BJ (cell line): ENCODE results near the gene WDR35. TPM values are rescaled to one million over a fixed set of nuclear protein-coding genes. Genes with fewer than 3 reads are reported as not detected.

ENCODE experiments used
- CTCF ChIA-PET: fragments of 350-600 bp; formaldehyde crosslinking; extraction: SDS; loops from one replicate; lab custom pipeline; 2021; ENCODE audit warnings: antibody characterized with exemption, inconsistent platforms; lab: Yijun Ruan, JAX
- POLR2A ChIA-PET: fragments of 300-600 bp; sonication (Branson Sonifier 250); formaldehyde crosslinking; extraction: SDS; loops from one replicate; lab custom pipeline; 2021; ENCODE audit warnings: antibody characterized with exemption; lab: Charles Lee
- DNase-seq: peaks from one replicate; pipeline ENCODE4 v3.0.0-alpha.2; 2011; ENCODE audit warnings: low read depth
- H3K27me3 ChIP-seq: 2 replicates; pipeline ENCODE4 v1.6.0; 2011; ENCODE audit warnings: low read length; ENCODE audit not compliant: control insufficient read depth, insufficient read depth
- H3K36me3 ChIP-seq: 2 replicates; pipeline ENCODE4 v1.5.1; 2011; ENCODE audit warnings: low read length; ENCODE audit not compliant: control insufficient read depth, insufficient read depth
- H3K4me3 ChIP-seq: 2 replicates; pipeline ENCODE4 v1.5.1; 2011; ENCODE audit warnings: low read depth, mild to moderate bottlenecking, control low read depth, low read length
- polyA plus RNA-seq: library from polyadenylated mRNA; depleted of rRNA; stranded (reverse); fragments of >200 nt; gene quantifications from 2 replicates; pipeline ENCODE4 v1.2.3, GENCODE V29; 2011
- TF ChIP-seq, protein P1 (sequence below): IDR thresholded peaks from 2 replicates; pipeline ENCODE4 v1.5.1; 2011; ENCODE audit warnings: low read depth, mild to moderate bottlenecking, control low read depth, inconsistent platforms, low read length, moderate library complexity; ENCODE audit not compliant: insufficient read depth

Gene WDR35
- polyA plus RNA-seq, 1 experiment, result 2.5 TPM

DNA sequence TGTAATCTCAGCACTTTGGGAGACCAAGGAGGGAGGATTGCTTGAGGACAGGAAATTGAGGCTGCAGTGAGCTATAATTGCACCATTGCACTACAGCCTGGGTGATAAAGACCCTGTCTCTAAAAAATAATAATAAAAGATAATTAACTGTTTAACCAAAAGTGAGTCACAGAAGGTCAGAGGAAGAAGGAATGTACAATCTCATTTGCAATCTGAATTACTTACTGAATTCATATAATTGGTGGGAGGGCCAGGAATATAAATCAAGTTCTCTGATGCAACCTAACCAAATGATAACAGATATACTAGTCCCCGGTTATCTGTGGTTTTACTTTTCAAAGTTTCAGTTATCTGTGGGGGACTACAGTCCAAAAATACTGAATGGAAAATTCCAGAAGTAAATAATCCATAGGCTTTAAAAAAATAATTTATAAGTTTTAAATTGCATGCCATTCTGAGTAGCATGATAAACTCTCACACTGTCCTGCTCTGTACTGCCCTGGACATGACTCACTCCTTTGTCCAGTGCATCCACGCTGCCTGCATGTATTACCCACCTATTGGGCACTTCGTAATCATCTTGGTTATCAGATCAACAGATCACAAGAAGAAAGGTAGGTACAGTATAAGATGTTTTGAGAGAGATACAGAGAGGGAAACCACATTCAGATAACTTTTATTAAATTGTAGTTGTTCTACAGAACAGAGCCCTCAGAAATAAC, 35.3 kb upstream of the WDR35 start:
- DNase-seq, result no peak
- ChIA-PET POLR2A (interaction anchor here (1.0 kb wide), 1 partner anchor 10 kb away, joined by 8 read pairs; no protein-coding TSS in a partner anchor), CTCF (interaction anchor here (2.8 kb wide), 1 partner anchor 11 kb away, joined by 21 read pairs; no protein-coding TSS in a partner anchor)
- peaks cover under 1% of the 10 kb centered on the region; the same call in 1 of the 2 replicates for H3K36me3 ChIP-seq
- H3K27me3 ChIP-seq, result no peaks in the 10 kb centered on the region
- TF ChIP-seq, protein P1, sequence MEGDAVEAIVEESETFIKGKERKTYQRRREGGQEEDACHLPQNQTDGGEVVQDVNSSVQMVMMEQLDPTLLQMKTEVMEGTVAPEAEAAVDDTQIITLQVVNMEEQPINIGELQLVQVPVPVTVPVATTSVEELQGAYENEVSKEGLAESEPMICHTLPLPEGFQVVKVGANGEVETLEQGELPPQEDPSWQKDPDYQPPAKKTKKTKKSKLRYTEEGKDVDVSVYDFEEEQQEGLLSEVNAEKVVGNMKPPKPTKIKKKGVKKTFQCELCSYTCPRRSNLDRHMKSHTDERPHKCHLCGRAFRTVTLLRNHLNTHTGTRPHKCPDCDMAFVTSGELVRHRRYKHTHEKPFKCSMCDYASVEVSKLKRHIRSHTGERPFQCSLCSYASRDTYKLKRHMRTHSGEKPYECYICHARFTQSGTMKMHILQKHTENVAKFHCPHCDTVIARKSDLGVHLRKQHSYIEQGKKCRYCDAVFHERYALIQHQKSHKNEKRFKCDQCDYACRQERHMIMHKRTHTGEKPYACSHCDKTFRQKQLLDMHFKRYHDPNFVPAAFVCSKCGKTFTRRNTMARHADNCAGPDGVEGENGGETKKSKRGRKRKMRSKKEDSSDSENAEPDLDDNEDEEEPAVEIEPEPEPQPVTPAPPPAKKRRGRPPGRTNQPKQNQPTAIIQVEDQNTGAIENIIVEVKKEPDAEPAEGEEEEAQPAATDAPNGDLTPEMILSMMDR, result no peak
- no peak overlapping the region for H3K4me3 ChIP-seq

DNA sequence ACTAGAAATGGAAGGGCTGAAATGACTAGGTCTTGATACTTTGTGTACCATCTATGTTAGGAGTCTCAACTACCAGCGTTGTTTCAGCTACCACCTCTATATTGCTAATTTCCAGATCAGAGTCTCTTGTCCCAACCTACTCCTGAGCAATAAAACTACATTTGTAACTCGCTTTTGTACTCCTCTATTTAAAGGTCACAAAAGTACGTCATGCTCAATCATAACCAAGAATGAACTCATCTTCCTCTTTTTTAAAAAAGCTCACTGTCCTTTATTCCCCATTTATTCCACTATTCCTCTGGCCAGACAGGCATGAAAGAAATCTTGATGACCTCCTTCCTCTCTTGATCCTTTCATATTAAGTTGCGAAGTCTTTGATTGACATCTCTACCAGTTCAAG, 33.8 kb upstream of the WDR35 start:
- TF ChIP-seq, protein P1, result no peak
- ChIA-PET POLR2A (interaction anchor here (0.5 kb wide), 1 partner anchor 70 kb away, joined by 3 read pairs; no protein-coding TSS in a partner anchor), CTCF (interaction anchor here (0.8 to 2.8 kb wide), 3 partner anchors 9 to 71 kb away, joined by 4 to 21 read pairs (median 5); no protein-coding TSS in a partner anchor)
- no peaks in the 10 kb centered on the region; the same call in 1 of the 2 replicates for H3K27me3 ChIP-seq
- no peak for DNase-seq
- H3K36me3 ChIP-seq, result no peaks in the 10 kb centered on the region; the same call in 1 of the 2 replicates
- H3K4me3 ChIP-seq, result no peak overlapping the region

DNA sequence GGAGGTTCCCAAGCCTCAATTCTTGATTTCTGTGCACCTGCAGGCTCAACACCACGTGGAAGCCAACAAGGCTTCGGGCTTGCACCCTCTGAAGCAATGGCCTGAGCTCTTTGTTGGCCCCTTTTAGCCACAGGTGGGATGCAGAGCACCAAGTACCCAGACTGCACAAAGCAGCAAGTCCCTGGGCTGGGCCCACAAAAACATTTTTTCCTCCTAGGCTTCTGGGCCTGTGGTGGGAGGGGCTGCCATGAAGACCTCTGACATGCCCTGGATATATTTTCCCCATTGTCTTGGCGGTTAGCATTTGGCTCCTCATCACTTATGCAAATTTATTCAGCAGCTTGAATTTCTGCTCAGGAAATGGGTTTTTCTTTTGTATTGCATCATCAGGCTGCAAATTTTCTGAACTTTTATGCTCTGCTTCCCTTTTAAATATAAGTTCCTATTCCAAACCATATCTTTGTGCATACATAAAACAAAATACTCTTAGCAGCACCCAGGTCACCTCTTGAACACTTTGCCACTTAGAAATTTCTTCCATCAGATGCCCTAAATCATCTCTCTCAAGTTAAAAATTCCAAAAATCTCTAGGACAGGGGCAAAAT, 31.6 kb upstream of the WDR35 start:
- CTCF ChIA-PET, result interaction anchor here (2.7 kb wide), 1 partner anchor 73 kb away, joined by 14 read pairs; no protein-coding TSS in a partner anchor
- no peak overlapping the region for H3K4me3 ChIP-seq
- TF ChIP-seq, protein P1, result no peak
- POLR2A ChIA-PET, result no interaction called here
- H3K27me3 ChIP-seq, result no peaks in the 10 kb centered on the region; the same call in 1 of the 2 replicates
- DNase-seq, result no peak
- no peaks in the 10 kb centered on the region for H3K36me3 ChIP-seq

DNA sequence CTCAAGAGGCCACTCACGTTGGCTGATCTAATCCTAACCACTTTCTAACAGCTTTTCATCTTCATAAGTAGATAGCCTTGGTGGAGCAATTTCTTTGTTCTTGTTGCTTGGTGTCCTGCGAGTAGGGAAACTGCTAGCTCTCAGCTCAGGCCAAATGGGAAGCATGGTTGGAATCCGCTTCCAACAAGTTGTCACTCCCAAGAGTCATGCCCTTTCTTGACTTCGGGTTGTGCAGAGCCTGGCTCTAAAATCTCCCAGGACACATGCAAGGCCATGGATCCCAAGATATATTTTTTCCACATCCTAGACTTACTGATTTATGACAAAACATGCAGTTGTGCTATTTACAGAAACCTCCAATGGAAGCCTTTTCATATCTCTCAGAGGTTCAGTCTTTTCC, 29.8 kb upstream of the WDR35 start:
- no peak overlapping the region for H3K4me3 ChIP-seq
- ChIA-PET POLR2A (no interaction called here), CTCF (interaction anchor here (0.7 to 2.7 kb wide), 2 partner anchors 72 to 75 kb away, joined by 3 to 14 read pairs; no protein-coding TSS in a partner anchor)
- TF ChIP-seq, protein P1, result no peak
- no peak for DNase-seq
- no peaks in the 10 kb centered on the region for H3K36me3 ChIP-seq
- H3K27me3 ChIP-seq, result no peaks in the 10 kb centered on the region; the same call in 1 of the 2 replicates
